Epithelial cell of proximal tubule (primary cell): Measurements from ENCODE around the gene LRBA. TPM values are rescaled to one million over a fixed set of nuclear protein-coding genes. Genes with fewer than 3 reads are reported as not detected.
A peak's percentile ranks its signal among the peaks of the same experiment; 100 is the strongest.

Source experiments
- DNase-seq: peaks from one replicate; pipeline ENCODE4 v3.0.0-alpha.2; 2011; ENCODE audit warnings: low read depth
- H3K4me3 ChIP-seq: 2 replicates; pipeline ENCODE4 v1.5.1; 2011; ENCODE audit warnings: low read depth, mild to moderate bottlenecking, low read length
- total RNA-seq: library from RNA; depleted of rRNA; stranded (reverse); fragments of >200 nt; gene quantifications from 2 replicates; pipeline ENCODE4 v1.2.3, GENCODE V29; 2015
- TF ChIP-seq, protein P1 (sequence below): conservative IDR thresholded peaks from 2 replicates; pipeline ENCODE4 v1.5.1; 2012; ENCODE audit warnings: low read depth, mild to moderate bottlenecking, low read length

The LRBA gene
- total RNA-seq, 1 donor from 2014 or later, result 58.9 TPM

DNA sequence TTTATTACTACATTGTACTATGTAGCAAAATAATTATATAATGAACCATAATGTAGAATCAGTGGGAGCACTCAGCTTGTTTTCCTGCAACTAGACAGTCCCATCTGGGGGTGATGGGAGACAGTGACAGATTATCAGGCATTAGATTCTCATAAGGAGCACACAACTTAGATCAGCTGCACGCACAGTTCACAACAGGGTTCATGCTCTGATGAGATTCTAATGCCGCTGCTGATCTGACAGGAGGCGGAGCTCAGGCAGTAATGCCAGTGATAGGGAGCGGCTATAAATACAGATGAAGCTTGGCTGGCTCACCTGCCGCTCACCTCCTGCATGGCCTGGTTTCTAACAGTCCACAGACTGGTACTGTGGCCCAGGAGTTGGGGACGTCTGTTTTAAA lies 233.9 kb downstream of the LRBA start:
- DNase-seq, result no peak
- no peak overlapping the region for H3K4me3 ChIP-seq
- TF ChIP-seq, protein P1, sequence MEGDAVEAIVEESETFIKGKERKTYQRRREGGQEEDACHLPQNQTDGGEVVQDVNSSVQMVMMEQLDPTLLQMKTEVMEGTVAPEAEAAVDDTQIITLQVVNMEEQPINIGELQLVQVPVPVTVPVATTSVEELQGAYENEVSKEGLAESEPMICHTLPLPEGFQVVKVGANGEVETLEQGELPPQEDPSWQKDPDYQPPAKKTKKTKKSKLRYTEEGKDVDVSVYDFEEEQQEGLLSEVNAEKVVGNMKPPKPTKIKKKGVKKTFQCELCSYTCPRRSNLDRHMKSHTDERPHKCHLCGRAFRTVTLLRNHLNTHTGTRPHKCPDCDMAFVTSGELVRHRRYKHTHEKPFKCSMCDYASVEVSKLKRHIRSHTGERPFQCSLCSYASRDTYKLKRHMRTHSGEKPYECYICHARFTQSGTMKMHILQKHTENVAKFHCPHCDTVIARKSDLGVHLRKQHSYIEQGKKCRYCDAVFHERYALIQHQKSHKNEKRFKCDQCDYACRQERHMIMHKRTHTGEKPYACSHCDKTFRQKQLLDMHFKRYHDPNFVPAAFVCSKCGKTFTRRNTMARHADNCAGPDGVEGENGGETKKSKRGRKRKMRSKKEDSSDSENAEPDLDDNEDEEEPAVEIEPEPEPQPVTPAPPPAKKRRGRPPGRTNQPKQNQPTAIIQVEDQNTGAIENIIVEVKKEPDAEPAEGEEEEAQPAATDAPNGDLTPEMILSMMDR, result no peak

DNA sequence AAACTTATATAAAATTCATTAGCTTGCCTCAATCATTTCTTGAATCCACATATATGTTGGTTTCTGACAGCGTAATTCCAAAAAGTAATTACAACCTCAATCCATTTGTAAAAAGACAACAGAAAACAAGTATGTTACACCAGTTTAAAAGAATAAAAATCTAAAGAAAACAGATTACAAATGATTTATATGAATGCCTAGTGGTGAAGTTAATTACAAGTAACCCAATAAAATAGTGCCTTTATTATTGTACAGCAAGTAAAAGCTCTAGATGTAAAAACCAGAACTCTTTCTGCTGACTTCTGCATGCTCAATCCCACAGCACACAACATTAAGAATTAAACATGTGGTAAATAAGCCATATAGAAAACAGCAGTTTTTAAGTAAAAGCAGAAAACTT lies 235.4 kb downstream of the LRBA start:
- H3K4me3 ChIP-seq, result no peak overlapping the region
- no peak for DNase-seq
- TF ChIP-seq, protein P1, result no peak

DNA sequence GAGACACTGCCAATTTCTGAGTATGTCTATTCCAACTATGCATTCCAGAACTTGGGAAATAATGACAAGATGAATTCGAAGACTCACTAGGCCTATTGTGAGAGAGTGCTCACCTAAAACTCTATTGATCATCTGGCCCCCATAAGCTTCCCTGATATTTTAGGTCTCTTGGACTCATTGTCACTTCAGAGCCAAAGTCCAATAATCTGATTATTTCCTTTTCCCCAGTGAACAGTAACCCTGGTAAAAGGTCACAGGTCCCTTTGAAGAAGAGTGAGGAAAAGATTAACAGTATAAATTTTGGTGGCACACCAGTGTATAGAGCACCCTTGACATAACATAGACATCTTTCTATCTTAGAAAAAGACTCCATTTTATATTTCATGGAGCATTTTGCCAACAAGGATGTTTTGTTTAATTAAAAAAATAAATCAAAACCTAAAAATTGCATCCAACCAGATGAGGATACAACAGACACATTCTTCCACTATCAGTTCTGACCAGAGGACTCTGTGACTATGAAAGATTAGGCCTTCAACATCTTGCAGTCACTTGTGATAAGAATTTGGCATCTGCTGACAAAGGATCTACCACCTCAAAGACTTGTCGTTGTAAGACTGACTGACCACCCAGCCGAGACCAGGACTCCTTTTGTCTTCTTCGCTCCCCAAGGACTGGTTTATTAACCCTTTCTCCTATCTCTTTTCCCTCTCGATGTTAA lies 241.2 kb downstream of the LRBA start:
- no peak for DNase-seq
- TF ChIP-seq, protein P1, result no peak
- H3K4me3 ChIP-seq, result no peak overlapping the region

DNA sequence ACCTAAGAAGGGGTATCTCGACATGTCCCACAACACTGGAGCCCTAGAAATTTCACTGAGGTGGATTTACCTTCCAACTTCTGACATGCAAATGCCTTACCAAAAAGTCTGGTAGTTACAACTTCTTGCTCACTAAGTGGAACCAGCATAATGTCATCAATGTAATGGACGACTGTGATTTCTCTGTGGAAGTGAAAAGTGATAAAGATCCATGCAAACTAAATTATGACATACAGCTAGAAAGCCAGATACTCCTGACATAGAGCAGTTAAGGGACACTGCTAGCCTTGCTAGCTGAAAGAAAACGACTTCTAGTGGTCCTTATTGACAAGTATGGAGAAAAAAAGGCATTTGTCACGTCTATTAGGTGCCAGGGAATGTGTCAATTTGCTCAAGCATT lies 242.1 kb downstream of the LRBA start:
- no peak overlapping the region for H3K4me3 ChIP-seq
- TF ChIP-seq, protein P1, result no peak
- DNase-seq, result no peak

DNA sequence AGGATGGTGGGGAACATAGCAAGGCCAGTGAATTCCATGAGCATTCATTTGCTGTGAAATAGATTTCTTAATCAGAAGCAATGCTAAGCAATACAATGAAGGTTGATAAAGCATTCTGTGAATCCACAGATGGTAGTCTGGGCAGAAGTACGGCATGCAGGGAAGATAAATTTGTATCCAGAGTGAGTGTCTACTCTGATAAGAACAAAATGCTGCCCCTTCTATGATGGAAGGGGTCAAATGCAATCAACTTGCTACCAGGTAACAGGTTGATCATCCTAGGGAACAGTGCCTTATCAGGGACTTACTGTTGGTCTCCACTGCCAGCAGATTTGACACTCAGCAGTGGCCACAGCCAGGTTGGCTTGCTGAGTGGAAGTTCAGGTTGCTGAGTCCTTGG lies 243.7 kb downstream of the LRBA start:
- TF ChIP-seq, protein P1, result no peak
- DNase-seq, result no peak
- H3K4me3 ChIP-seq, result no peak overlapping the region

DNA sequence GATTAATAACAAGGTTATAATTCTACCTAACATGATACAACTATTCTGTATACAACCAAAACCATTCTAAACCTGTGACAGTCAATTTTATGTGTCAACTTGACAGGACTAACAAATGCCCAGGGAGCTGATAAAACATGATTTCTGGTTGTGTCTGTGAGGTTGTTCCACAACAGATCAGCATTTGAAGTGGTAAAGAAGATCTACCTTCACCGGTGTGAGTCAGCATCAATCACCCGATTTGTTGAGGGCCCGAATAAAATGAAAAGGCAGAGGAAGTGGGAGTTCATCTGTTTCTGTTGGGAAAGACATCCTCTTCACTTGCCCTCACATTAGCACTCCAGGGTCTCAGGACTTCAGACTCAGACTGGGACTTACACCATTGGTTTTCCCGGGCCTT lies 245.2 kb downstream of the LRBA start:
- no peak for DNase-seq
- H3K4me3 ChIP-seq, result no peak overlapping the region
- TF ChIP-seq, protein P1, result no peak

DNA sequence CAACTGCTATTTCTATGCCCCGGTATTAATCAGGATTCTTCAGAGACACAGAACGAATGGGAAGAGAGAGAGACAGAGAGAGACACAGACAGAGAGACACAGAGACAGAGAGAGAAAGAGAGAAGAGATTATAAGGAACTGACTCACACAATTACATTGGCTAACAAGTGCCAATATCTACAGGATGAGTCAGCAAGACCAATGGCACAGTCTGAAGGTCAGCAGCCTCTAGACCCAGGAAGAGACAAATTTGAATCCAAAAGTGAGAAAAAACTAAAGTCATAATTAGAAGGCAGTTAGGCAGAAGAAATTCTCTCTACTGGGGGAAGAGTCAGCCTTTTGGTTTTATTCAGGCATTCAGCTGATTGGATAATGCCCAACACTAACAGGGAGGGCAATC lies 245.8 kb downstream of the LRBA start:
- H3K4me3 ChIP-seq, result no peak overlapping the region
- TF ChIP-seq, protein P1, result no peak
- DNase-seq, result peak; percentile 52
